Skeletal muscle tissue (tissue), 4 donors: ENCODE data around the gene MICAL3. TPM values are rescaled to one million over a fixed set of nuclear protein-coding genes. Genes with fewer than 3 reads are reported as not detected.
A peak's percentile ranks its signal among the peaks of the same experiment; 100 is the strongest.

Experiments
- H3K27ac ChIP-seq: one replicate; pipeline ENCODE4 v1.7.0; 2013; ENCODE audit warnings: mild to moderate bottlenecking, low read depth, low read length, inconsistent platforms
- H3K27me3 ChIP-seq, 3 donors: one replicate each; pipeline ENCODE4 v1.7.0; 2013; ENCODE audit warnings: low read length in 3 of 3; ENCODE audit not compliant: control insufficient read depth in 3 of 3, insufficient read depth in 3 of 3
- H3K36me3 ChIP-seq, 3 donors: one replicate each; pipeline ENCODE4 v1.7.0; 2013; ENCODE audit warnings: low read length in 3 of 3; ENCODE audit not compliant: control insufficient read depth in 3 of 3, insufficient read depth in 3 of 3
- H3K4me1 ChIP-seq, 3 donors: one replicate each; pipeline ENCODE4 v1.7.0; 2013; ENCODE audit warnings: low read length in 3 of 3, mild to moderate bottlenecking in 3 of 3; ENCODE audit not compliant: control insufficient read depth in 3 of 3, insufficient read depth in 3 of 3
- H3K4me3 ChIP-seq, 3 donors: one replicate each; pipeline ENCODE4 v1.7.0; 2013; ENCODE audit warnings: low read length in 3 of 3
- H3K9ac ChIP-seq, 3 donors: one replicate each; pipeline ENCODE4 v1.7.0; 2013; ENCODE audit warnings: low read length in 3 of 3, mild to moderate bottlenecking in 3 of 3, moderate library complexity in 2 of 3, low read depth in 1 of 3
- H3K9me3 ChIP-seq, 3 donors: one replicate each; pipeline ENCODE4 v1.7.0; 2013; ENCODE audit warnings: low read length in 3 of 3; ENCODE audit not compliant: control insufficient read depth in 3 of 3
- total RNA-seq: library from RNA; depleted of rRNA; stranded (reverse); fragments of >200 nt; gene quantifications from one replicate; pipeline ENCODE4 v1.2.3, GENCODE V29; 2014
- donor health status: Osteomylitis.

Gene MICAL3
- total RNA-seq, 1 donor from 2014 or later: 20.9 TPM

GRCh38 chr22:17913801-17914347 is 110.5 kb downstream of the MICAL3 start:
- Histone ChIP-seq H3K4me3 (peak overlapping the region; percentile 48 to 64 (median 54)), H3K27me3 (no peaks in the 10 kb centered on the region), H3K36me3 (no peaks in the 10 kb centered on the region), H3K27ac (peak overlapping the region; percentile 95), H3K4me1 (peaks cover 71 to 89% (median 85%) of the 10 kb centered on the region in 3 donors), H3K9me3 (no peaks in the 10 kb centered on the region), H3K9ac (peak overlapping the region; percentile 8 to 66 (median 58))

- Histone ChIP-seq H3K36me3 (no peaks in the 10 kb centered on the region), H3K4me1 (peaks cover 73 to 89% (median 84%) of the 10 kb centered on the region in 3 donors), H3K9me3 (no peaks in the 10 kb centered on the region), H3K27me3 (no peaks in the 10 kb centered on the region), H3K9ac (peak overlapping the region; percentile 28 to 75 (median 37)), H3K27ac (peak overlapping the region; percentile 95), H3K4me3 (peak overlapping the region; percentile 17 to 54 (median 37))
Measured at GRCh38 chr22:17912945-17913721, 111.2 kb downstream of the MICAL3 start.

- Histone ChIP-seq H3K36me3 (peaks cover 0 to 4% (median 0%) of the 10 kb centered on the region in 3 donors), H3K4me3 (no peak overlapping the region), H3K27ac (peak overlapping the region; percentile 95), H3K4me1 (peaks cover 77 to 91% (median 88%) of the 10 kb centered on the region in 3 donors), H3K9ac (peak overlapping the region in 2 of 3 donors; percentile 3 to 73), H3K9me3 (no peaks in the 10 kb centered on the region), H3K27me3 (no peaks in the 10 kb centered on the region)
Measured at GRCh38 chr22:17911887-17912286, 112.5 kb downstream of the MICAL3 start.

- H3K4me3 ChIP-seq: peak overlapping the region; percentile 3 to 41 (median 29)
Measured at GRCh38 chr22:17911312-17911705, 113.1 kb downstream of the MICAL3 start.

GRCh38 chr22:17910561-17911311 is 113.6 kb downstream of the MICAL3 start:
- Histone ChIP-seq H3K4me1 (peaks cover 73 to 95% (median 81%) of the 10 kb centered on the region in 3 donors), H3K27ac (peak overlapping the region; percentile 95), H3K4me3 (peak overlapping the region; percentile 41 to 57 (median 51)), H3K36me3 (peaks cover 5 to 16% (median 9%) of the 10 kb centered on the region in 3 donors), H3K27me3 (no peaks in the 10 kb centered on the region), H3K9me3 (no peaks in the 10 kb centered on the region), H3K9ac (peak overlapping the region; percentile 60 to 83 (median 79))

More at GRCh38 chr22:17911312-17911705, 113.1 kb downstream of the MICAL3 start:
- H3K9me3 ChIP-seq: no peaks in the 10 kb centered on the region
- peaks cover under 1 to 10% (median 3%) of the 10 kb centered on the region in 3 donors for H3K36me3 ChIP-seq
- peak overlapping the region; percentile 60 to 79 (median 73) for H3K9ac ChIP-seq
- peak overlapping the region; percentile 95 for H3K27ac ChIP-seq
- peaks cover 77 to 93% (median 86%) of the 10 kb centered on the region in 3 donors for H3K4me1 ChIP-seq
- H3K27me3 ChIP-seq: no peaks in the 10 kb centered on the region

GRCh38 chr22:17907748-17908051 is 116.7 kb downstream of the MICAL3 start:
- no peak overlapping the region for H3K27ac ChIP-seq
- H3K4me3 ChIP-seq: no peak overlapping the region
- no peaks in the 10 kb centered on the region for H3K9me3 ChIP-seq
- H3K4me1 ChIP-seq: peaks cover 59 to 95% (median 78%) of the 10 kb centered on the region in 3 donors
- no peaks in the 10 kb centered on the region for H3K27me3 ChIP-seq
- H3K9ac ChIP-seq: no peak overlapping the region
- peaks cover 7 to 32% (median 13%) of the 10 kb centered on the region in 3 donors for H3K36me3 ChIP-seq

- Histone ChIP-seq H3K4me3 (no peak overlapping the region), H3K27me3 (no peaks in the 10 kb centered on the region), H3K9me3 (no peaks in the 10 kb centered on the region), H3K9ac (peak overlapping the region in 1 of 3 donors; percentile 19), H3K36me3 (peaks cover 7 to 38% (median 13%) of the 10 kb centered on the region in 3 donors), H3K27ac (no peak overlapping the region), H3K4me1 (peaks cover 55 to 93% (median 76%) of the 10 kb centered on the region in 3 donors)
Measured at GRCh38 chr22:17906978-17907747, 117.2 kb downstream of the MICAL3 start.

- no peak overlapping the region for H3K4me3 ChIP-seq
- no peaks in the 10 kb centered on the region for H3K9me3 ChIP-seq
- H3K27me3 ChIP-seq: no peaks in the 10 kb centered on the region
- peaks cover 9 to 42% (median 13%) of the 10 kb centered on the region in 3 donors for H3K36me3 ChIP-seq
- H3K9ac ChIP-seq: no peak overlapping the region
- no peak overlapping the region for H3K27ac ChIP-seq
- peaks cover 38 to 77% (median 59%) of the 10 kb centered on the region in 3 donors for H3K4me1 ChIP-seq
Measured at GRCh38 chr22:17905445-17905844, 118.9 kb downstream of the MICAL3 start.

- Histone ChIP-seq H3K4me3 (no peak overlapping the region), H3K36me3 (peaks cover 14 to 44% (median 20%) of the 10 kb centered on the region in 3 donors), H3K9ac (no peak overlapping the region), H3K4me1 (peaks cover 24 to 62% (median 42%) of the 10 kb centered on the region in 3 donors), H3K27me3 (no peaks in the 10 kb centered on the region), H3K9me3 (no peaks in the 10 kb centered on the region), H3K27ac (no peak overlapping the region)
Measured at GRCh38 chr22:17903564-17904295, 120.6 kb downstream of the MICAL3 start.
